Aortic smooth muscle cell (primary cell): Measurements from ENCODE around the gene PTAR1. TPM values are rescaled to one million over a fixed set of nuclear protein-coding genes. Genes with fewer than 3 reads are reported as not detected.

Experiments used
- total RNA-seq: library from RNA; depleted of rRNA; stranded (reverse); fragments of >200 nt; gene quantifications from 2 replicates; pipeline ENCODE4 v1.2.3, GENCODE V29; 2014

Gene PTAR1
- 73.3 and 77.1 TPM in 2 replicates for total RNA-seq

GRCh38 chr9:69759421-69760277, at the start of gene PTAR1:
Gene PTAR1 (minus strand): TSS chr9:69760011. CDS start chr9:69759938, 73 bp downstream.

GRCh38 chr9:69671879-69672595, 87.8 kb downstream of the PTAR1 start, which contains the start of gene APBA1:
Gene APBA1 (minus strand): TSS chr9:69672371.

Other genes starting within 250 kb of the PTAR1 start
- gene APBA1, start 87.6 kb downstream of the PTAR1 start, total RNA-seq = 11.8 and 15.2 TPM in 2 replicates
- not detected in 2 replicates for gene CFAP95, start 60.8 kb upstream of the PTAR1 start, total RNA-seq